Stimulated activated CD4-positive, alpha-beta T cell treated with anti-CD3 and anti-CD28 coated beads, Interleukin-15, amount 100 ng/mL, for 48 hours (primary cell): ENCODE measurements around the gene PPP1R15A.
"Not testable (repeated sequence)": the region's sequence is repeated elsewhere in the genome, so short reads cannot be mapped to it uniquely, and the experiment has no call there.

Experiments
- DNase-seq, 2 donors: peaks; one replicate each; pipeline ENCODE4 v3.0.0-alpha.2; 2020; ENCODE audit warnings: low read depth in 2 of 2

Gene PPP1R15A

GRCh38 chr19:48859711-48860572 is 12.3 kb upstream of the PPP1R15A start:
- no peak for DNase-seq

GRCh38 chr19:48861313-48861712 is 10.9 kb upstream of the PPP1R15A start:
- DNase-seq = no peak

- no peak for DNase-seq
Observed at GRCh38 chr19:48862827-48863226, 9.4 kb upstream of the PPP1R15A start.

GRCh38 chr19:48866692-48867091 is 5.5 kb upstream of the PPP1R15A start:
- DNase-seq = no peak

- no peak for DNase-seq
Observed at GRCh38 chr19:48867123-48867745, 5.0 kb upstream of the PPP1R15A start.

- DNase-seq = no peak
Observed at GRCh38 chr19:48867746-48868113, 4.5 kb upstream of the PPP1R15A start.

GRCh38 chr19:48868114-48868886 is 3.9 kb upstream of the PPP1R15A start, which contains the start of gene PLEKHA4:
Gene PLEKHA4, minus strand, starts transcription at chr19:48868617. Its CDS starts 997 bp downstream, at chr19:48867620.
- DNase-seq = no peak

GRCh38 chr19:48870048-48870447 is 2.2 kb upstream of the PPP1R15A start:
- no peak for DNase-seq

- not testable (repeated sequence) for DNase-seq
Observed at GRCh38 chr19:48871471-48872181, 595 bp upstream of the PPP1R15A start.

GRCh38 chr19:48872884-48873475 is 759 bp downstream of the PPP1R15A start:
- DNase-seq = peak; percentile 62 to 74

- no peak for DNase-seq
Observed at GRCh38 chr19:48873476-48874302, 1.5 kb downstream of the PPP1R15A start.

- DNase-seq = no peak
Observed at GRCh38 chr19:48874303-48875135, 2.3 kb downstream of the PPP1R15A start.

- not testable (repeated sequence) for DNase-seq
Observed at GRCh38 chr19:48876043-48876981, 4.1 kb downstream of the PPP1R15A start.

- DNase-seq = no peak
Observed at GRCh38 chr19:48877855-48878195, 5.6 kb downstream of the PPP1R15A start.

GRCh38 chr19:48878196-48879024 is 6.2 kb downstream of the PPP1R15A start:
- no peak for DNase-seq

- no peak for DNase-seq
Observed at GRCh38 chr19:48879025-48879637, 6.9 kb downstream of the PPP1R15A start.

GRCh38 chr19:48879696-48880095 is 7.5 kb downstream of the PPP1R15A start:
- DNase-seq = not testable (repeated sequence)
